ENCODE measurements around the gene SPAG16. TPM values are rescaled to one million over a fixed set of nuclear protein-coding genes. Genes with fewer than 3 reads are reported as not detected.

Gene SPAG16
- total RNA-seq, 4 donors from 2014 or later, result 1.2 to 30.8 (median 16.2) TPM

- Histone ChIP-seq H3K27ac (no peak overlapping the region), H3K9me3 (no peaks in the 10 kb centered on the region), H3K36me3 (no peaks in the 10 kb centered on the region), H3K27me3 (no peaks in the 10 kb centered on the region), H3K4me3 (no peak overlapping the region), H3K4me1 (no peaks in the 10 kb centered on the region)
- in situ Hi-C loops (cut with MboI; ENCODE audit: low pct_ligation_motif_present in 1 of 4, low pct_unique_long_range_greater_than_20kb in 1 of 4, low sequenced_read_pairs in 3 of 4), result no loop called here
- no peak for DNase-seq
- TF ChIP-seq EP300 (IDR thresholded peaks at IDR 0.05; ENCODE audit: low read depth), result no peak
- TF ChIP-seq POLR2A (IDR thresholded peaks at IDR 0.05), result no peak
- no peak for TF ChIP-seq CTCF (IDR thresholded peaks at IDR 0.05)
- no peak for TF ChIP-seq POLR2AphosphoS5 (IDR thresholded peaks at IDR 0.05)
- 69 to 72% methylated on average over 5 of the region's 5 CpGs for WGBS, 2 donors (ENCODE audit: low coverage in 1 of 2)
- intact Hi-C loops (cut with DNase I; ENCODE audit: low total_unique reads), result no loop called here
Observed at GRCh38 chr2:214380681-214381080, 1096.4 kb downstream of the SPAG16 start.

- no peak overlapping the region for H3K27ac ChIP-seq
- WGBS, 2 donors (ENCODE audit: low coverage in 1 of 2), result 44 to 56% methylated on average over 1 to 2 of the region's 2 CpGs
Observed at GRCh38 chr2:214382229-214382628, 1098.0 kb downstream of the SPAG16 start.

GRCh38 chr2:214386720-214387119 lies 1102.5 kb downstream of the SPAG16 start:
- Histone ChIP-seq H3K4me1 (no peaks in the 10 kb centered on the region), H3K27me3 (no peaks in the 10 kb centered on the region), H3K4me3 (no peak overlapping the region), H3K27ac (no peak overlapping the region), H3K9me3 (no peaks in the 10 kb centered on the region), H3K36me3 (no peaks in the 10 kb centered on the region)
- TF ChIP-seq POLR2AphosphoS5 (IDR thresholded peaks at IDR 0.05) (no peak), CTCF (IDR thresholded peaks at IDR 0.05) (no peak), EP300 (IDR thresholded peaks at IDR 0.05; ENCODE audit: low read depth) (no peak), POLR2A (IDR thresholded peaks at IDR 0.05) (no peak)
- no peak for DNase-seq
- in situ Hi-C loops (cut with MboI; ENCODE audit: low pct_ligation_motif_present in 1 of 4, low pct_unique_long_range_greater_than_20kb in 1 of 4, low sequenced_read_pairs in 3 of 4) (no loop called here), intact Hi-C loops (cut with DNase I; ENCODE audit: low total_unique reads) (no loop called here)
- 85 to 100% methylated on average over 1 to 2 of the region's 2 CpGs for WGBS, 2 donors (ENCODE audit: low coverage in 1 of 2)

More at GRCh38 chr2:214382229-214382628, 1098.0 kb downstream of the SPAG16 start:
- Histone ChIP-seq H3K4me3 (no peak overlapping the region), H3K9me3 (no peaks in the 10 kb centered on the region), H3K4me1 (no peaks in the 10 kb centered on the region), H3K27me3 (no peaks in the 10 kb centered on the region), H3K36me3 (no peaks in the 10 kb centered on the region)
- TF ChIP-seq POLR2A (IDR thresholded peaks at IDR 0.05) (no peak), EP300 (IDR thresholded peaks at IDR 0.05; ENCODE audit: low read depth) (no peak)
- DNase-seq, result no peak
- intact Hi-C loops (cut with DNase I; ENCODE audit: low total_unique reads), result no loop called here
- in situ Hi-C loops (cut with MboI; ENCODE audit: low pct_ligation_motif_present in 1 of 4, low pct_unique_long_range_greater_than_20kb in 1 of 4, low sequenced_read_pairs in 3 of 4), result no loop called here

GRCh38 chr2:214389334-214389733 lies 1105.1 kb downstream of the SPAG16 start:
- H3K4me3 ChIP-seq, result no peak overlapping the region
- DNase-seq, result no peak
- intact Hi-C loops (cut with DNase I; ENCODE audit: low total_unique reads) (no loop called here), in situ Hi-C loops (cut with MboI; ENCODE audit: low pct_ligation_motif_present in 1 of 4, low pct_unique_long_range_greater_than_20kb in 1 of 4, low sequenced_read_pairs in 3 of 4) (no loop called here)
- TF ChIP-seq POLR2AphosphoS5 (IDR thresholded peaks at IDR 0.05), result no peak
- no peak for TF ChIP-seq EP300 (IDR thresholded peaks at IDR 0.05; ENCODE audit: low read depth)
- no peak for TF ChIP-seq CTCF (IDR thresholded peaks at IDR 0.05)
- no peak for TF ChIP-seq POLR2A (IDR thresholded peaks at IDR 0.05)
- H3K9me3 ChIP-seq, result no peaks in the 10 kb centered on the region
- H3K4me1 ChIP-seq, result no peaks in the 10 kb centered on the region
- H3K27me3 ChIP-seq, result no peaks in the 10 kb centered on the region
- no peaks in the 10 kb centered on the region for H3K36me3 ChIP-seq
- H3K27ac ChIP-seq, result no peak overlapping the region

GRCh38 chr2:214393796-214394195 lies 1109.5 kb downstream of the SPAG16 start:
- Histone ChIP-seq H3K4me1 (no peaks in the 10 kb centered on the region), H3K27me3 (no peaks in the 10 kb centered on the region), H3K4me3 (no peak overlapping the region), H3K9me3 (no peaks in the 10 kb centered on the region), H3K36me3 (no peaks in the 10 kb centered on the region), H3K27ac (no peak overlapping the region)
- intact Hi-C loops (cut with DNase I; ENCODE audit: low total_unique reads) (no loop called here), in situ Hi-C loops (cut with MboI; ENCODE audit: low pct_ligation_motif_present in 1 of 4, low pct_unique_long_range_greater_than_20kb in 1 of 4, low sequenced_read_pairs in 3 of 4) (no loop called here)
- no peak for DNase-seq
- TF ChIP-seq EP300 (IDR thresholded peaks at IDR 0.05; ENCODE audit: low read depth) (no peak), CTCF (IDR thresholded peaks at IDR 0.05) (no peak), POLR2AphosphoS5 (IDR thresholded peaks at IDR 0.05) (no peak), POLR2A (IDR thresholded peaks at IDR 0.05) (no peak)

Measured in transverse colon (tissue), 4 donors.